ENCODE measurements around the gene SPRYD7. TPM values are rescaled to one million over a fixed set of nuclear protein-coding genes. Genes with fewer than 3 reads are reported as not detected.

Gene SPRYD7
- 5.9 TPM for polyA plus RNA-seq (2013)

DNA sequence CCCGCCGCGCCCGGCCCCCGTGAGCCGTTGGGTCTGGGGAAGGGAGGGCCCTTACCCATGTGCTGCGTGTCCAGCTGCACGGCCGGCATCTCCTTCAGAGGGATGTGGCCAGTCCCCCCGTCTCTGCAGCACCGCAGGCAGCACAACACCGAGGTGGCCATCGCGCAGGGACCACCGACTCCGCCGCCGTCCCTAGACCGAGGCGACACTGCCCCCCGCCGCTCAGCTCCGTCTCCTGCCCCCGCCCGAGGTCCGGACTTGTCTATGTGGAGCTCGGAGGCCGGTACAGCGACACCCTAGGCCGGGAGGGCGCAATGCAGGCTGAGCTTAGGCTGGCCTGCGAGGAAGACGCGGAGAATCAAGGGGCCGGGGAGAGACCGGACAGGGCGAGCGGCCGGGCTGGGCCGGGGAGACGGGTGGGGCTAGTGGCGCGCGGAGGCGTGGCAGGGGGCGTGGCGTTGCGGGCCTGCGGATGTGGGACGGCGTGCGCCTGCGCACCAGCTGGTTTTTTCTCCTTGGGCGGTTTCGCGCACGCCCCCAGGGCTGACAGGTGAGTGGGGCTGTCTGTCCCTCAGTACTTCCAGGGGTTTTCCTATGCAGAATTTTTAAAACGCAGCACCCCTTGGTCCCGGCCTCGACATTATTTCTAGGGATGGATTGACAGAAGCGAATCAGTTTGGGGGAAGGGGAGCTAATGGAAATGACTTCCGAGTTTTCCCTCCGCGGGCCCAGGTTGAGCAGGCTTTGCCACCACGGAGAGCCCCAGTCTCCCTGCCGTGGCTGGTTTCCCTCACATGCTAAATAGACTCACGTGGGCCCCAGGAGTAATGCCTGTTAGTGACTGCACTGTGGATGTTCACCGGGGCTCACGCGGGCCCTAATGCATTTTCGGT lies at the start of gene SPRYD7:
TSS of gene SPRYD7 (minus strand) at position 266 of the 893 bp plus-strand sequence. CDS start at position 161, 105 bp downstream.
- no peaks in the 10 kb centered on the region for H3K36me3 ChIP-seq (ENCODE audit: control insufficient read depth in 4 of 4, insufficient read depth in 4 of 4, low read length in 3 of 4)
- 0% methylated on average over 67 of the region's 71 CpGs for WGBS (ENCODE audit: insufficient coverage)
- peak within 1 kb of the TSS; percentile 77 to 98 (median 92) for H3K4me3 ChIP-seq (ENCODE audit: control insufficient read depth in 1 of 7, extremely low read depth in 1 of 7, insufficient read depth in 4 of 7, low read depth in 2 of 7, low read length in 6 of 7)
- H3K4me1 ChIP-seq (ENCODE audit: control extremely low read depth in 1 of 4, control insufficient read depth in 4 of 4, insufficient read depth in 4 of 4, low read length in 3 of 4): peaks cover 3 to 18% (median 16%) of the 10 kb centered on the region in 4 experiments
- DNase-seq: peak; percentile 98 to 99 (median 99)
- no peaks in the 10 kb centered on the region for H3K9me3 ChIP-seq (ENCODE audit: control extremely low read depth in 1 of 5, control insufficient read depth in 4 of 5, insufficient read depth in 2 of 5, low read depth in 1 of 5, low read length in 4 of 5)
- no peaks in the 10 kb centered on the region for H3K27me3 ChIP-seq (replicated peaks in 2 of 5; ENCODE audit: control insufficient read depth in 4 of 5, insufficient read depth in 5 of 5, low read length in 4 of 5)
- H3K27ac ChIP-seq (ENCODE audit: insufficient read depth in 1 of 2, low read depth in 1 of 2, low read length in 2 of 2, poor library complexity in 1 of 2, severe bottlenecking in 2 of 2): peak within 1 kb of the TSS; percentile 54 to 79
- ChIA-PET POLR2A (interaction anchor here (0.9 to 1.0 kb wide), 2 partner anchors 17 to 61 kb away, joined by 4 to 5 read pairs; partner anchors contain the start of gene TRIM13), CTCF (interaction anchor here (0.6 to 1.4 kb wide), 15 partner anchors 9 to 1141 kb away, joined by 3 to 8 read pairs (median 3); partner anchors contain the start of gene TRIM13)

DNA sequence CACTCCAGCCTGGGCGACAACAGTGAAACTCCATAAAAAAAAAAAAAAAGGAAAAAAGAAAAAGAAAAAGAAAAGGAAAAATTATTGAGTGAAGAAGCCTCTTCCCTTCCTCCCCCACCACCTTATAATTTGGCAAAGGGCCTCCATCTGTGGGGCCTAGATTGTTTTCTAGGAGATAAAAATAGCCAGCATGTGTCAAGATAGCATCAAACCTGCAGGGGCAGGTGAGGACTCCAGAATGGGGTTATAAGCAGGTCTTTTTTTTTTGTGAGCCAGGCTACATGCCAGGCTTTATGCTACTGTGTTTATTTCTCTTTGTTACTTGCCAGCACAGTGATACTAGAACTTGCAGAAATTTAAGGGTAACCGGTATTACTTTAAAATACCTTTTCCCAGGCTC lies 49.0 kb upstream of the SPRYD7 start:
- ChIA-PET CTCF (no interaction called here), POLR2A (interaction anchor here (0.6 kb wide), 1 partner anchor 34 kb away, joined by 7 read pairs; no protein-coding TSS in a partner anchor)
- DNase-seq: no peak
- WGBS (ENCODE audit: insufficient coverage): no CpG with 5 or more reads among the region's 2 CpGs
- Histone ChIP-seq H3K9me3 (ENCODE audit: control extremely low read depth in 1 of 5, control insufficient read depth in 4 of 5, insufficient read depth in 2 of 5, low read depth in 1 of 5, low read length in 4 of 5) (no peaks in the 10 kb centered on the region), H3K4me1 (ENCODE audit: control extremely low read depth in 1 of 4, control insufficient read depth in 4 of 4, insufficient read depth in 4 of 4, low read length in 3 of 4) (peaks cover 0 to 4% (median 2%) of the 10 kb centered on the region in 4 experiments), H3K27me3 (replicated peaks in 2 of 5; ENCODE audit: control insufficient read depth in 4 of 5, insufficient read depth in 5 of 5, low read length in 4 of 5) (no peaks in the 10 kb centered on the region), H3K36me3 (ENCODE audit: control insufficient read depth in 4 of 4, insufficient read depth in 4 of 4, low read length in 3 of 4) (peaks cover 0 to 1% (median 0%) of the 10 kb centered on the region in 4 experiments), H3K4me3 (ENCODE audit: control insufficient read depth in 1 of 7, extremely low read depth in 1 of 7, insufficient read depth in 4 of 7, low read depth in 2 of 7, low read length in 6 of 7) (no peak overlapping the region), H3K27ac (ENCODE audit: insufficient read depth in 1 of 2, low read depth in 1 of 2, low read length in 2 of 2, poor library complexity in 1 of 2, severe bottlenecking in 2 of 2) (no peak overlapping the region)

DNA sequence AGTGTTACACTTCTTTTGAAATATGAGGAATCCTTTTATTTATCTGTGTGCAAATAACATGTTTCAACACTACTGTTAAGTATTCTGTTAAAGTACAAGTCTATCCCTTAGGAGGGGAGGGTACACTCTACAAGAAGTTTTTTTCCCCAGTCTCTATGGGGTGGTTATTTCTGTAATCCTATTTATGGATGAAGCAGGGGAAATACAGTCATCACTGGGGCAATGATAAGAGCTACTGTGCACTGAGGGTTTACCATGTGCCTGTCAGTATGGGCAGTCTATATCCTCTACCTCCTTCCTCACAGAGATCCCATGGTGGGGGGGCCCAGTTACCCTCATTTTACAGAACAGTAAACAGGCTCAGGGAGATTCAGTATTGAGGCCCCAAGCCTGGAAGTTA lies 44.1 kb upstream of the SPRYD7 start:
- CTCF ChIA-PET: interaction anchor here (0.7 to 6.3 kb wide), 4 partner anchors 12 to 1088 kb away, joined by 3 to 36 read pairs (median 4); partner anchors contain the start of gene TRIM13
- Histone ChIP-seq H3K4me3 (ENCODE audit: control insufficient read depth in 1 of 7, extremely low read depth in 1 of 7, insufficient read depth in 4 of 7, low read depth in 2 of 7, low read length in 6 of 7) (no peak overlapping the region), H3K4me1 (ENCODE audit: control extremely low read depth in 1 of 4, control insufficient read depth in 4 of 4, insufficient read depth in 4 of 4, low read length in 3 of 4) (peaks cover 0 to 24% (median 10%) of the 10 kb centered on the region in 4 experiments), H3K9me3 (ENCODE audit: control extremely low read depth in 1 of 5, control insufficient read depth in 4 of 5, insufficient read depth in 2 of 5, low read depth in 1 of 5, low read length in 4 of 5) (no peaks in the 10 kb centered on the region), H3K27me3 (replicated peaks in 2 of 5; ENCODE audit: control insufficient read depth in 4 of 5, insufficient read depth in 5 of 5, low read length in 4 of 5) (no peaks in the 10 kb centered on the region), H3K36me3 (ENCODE audit: control insufficient read depth in 4 of 4, insufficient read depth in 4 of 4, low read length in 3 of 4) (peaks cover 0 to 1% (median 0%) of the 10 kb centered on the region in 4 experiments), H3K27ac (ENCODE audit: insufficient read depth in 1 of 2, low read depth in 1 of 2, low read length in 2 of 2, poor library complexity in 1 of 2, severe bottlenecking in 2 of 2) (no peak overlapping the region)
- POLR2A ChIA-PET: no interaction called here
- peak in 1 of 3 donors; percentile 23 for DNase-seq

DNA sequence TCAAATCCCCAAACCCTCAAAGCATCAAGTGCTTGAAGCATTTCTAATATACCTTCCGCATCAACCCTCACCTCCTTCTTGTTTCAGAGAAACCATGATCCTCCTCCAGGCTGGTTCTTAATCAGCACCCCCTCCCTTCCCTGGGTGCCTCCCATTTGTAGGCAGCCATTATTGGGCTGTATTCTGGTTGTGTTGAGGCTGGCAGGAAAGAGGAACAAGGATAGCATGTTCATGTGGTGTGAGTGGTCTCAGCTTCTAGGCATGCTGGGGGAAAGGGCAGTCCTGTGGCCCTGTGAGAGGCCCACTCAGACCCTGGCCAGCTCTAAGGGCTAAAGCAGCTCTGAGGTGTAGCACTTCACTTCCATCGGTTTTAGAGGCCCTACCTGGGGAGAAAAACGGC lies 41.9 kb upstream of the SPRYD7 start:
- Histone ChIP-seq H3K36me3 (ENCODE audit: control insufficient read depth in 4 of 4, insufficient read depth in 4 of 4, low read length in 3 of 4) (no peaks in the 10 kb centered on the region), H3K9me3 (ENCODE audit: control extremely low read depth in 1 of 5, control insufficient read depth in 4 of 5, insufficient read depth in 2 of 5, low read depth in 1 of 5, low read length in 4 of 5) (no peaks in the 10 kb centered on the region), H3K27ac (ENCODE audit: insufficient read depth in 1 of 2, low read depth in 1 of 2, low read length in 2 of 2, poor library complexity in 1 of 2, severe bottlenecking in 2 of 2) (no peak overlapping the region), H3K4me3 (ENCODE audit: control insufficient read depth in 1 of 7, extremely low read depth in 1 of 7, insufficient read depth in 4 of 7, low read depth in 2 of 7, low read length in 6 of 7) (peak overlapping the region in 1 of 7 experiments; percentile 12), H3K4me1 (ENCODE audit: control extremely low read depth in 1 of 4, control insufficient read depth in 4 of 4, insufficient read depth in 4 of 4, low read length in 3 of 4) (peaks cover 0 to 28% (median 10%) of the 10 kb centered on the region in 4 experiments), H3K27me3 (replicated peaks in 2 of 5; ENCODE audit: control insufficient read depth in 4 of 5, insufficient read depth in 5 of 5, low read length in 4 of 5) (no peaks in the 10 kb centered on the region)
- POLR2A ChIA-PET: interaction anchor here (1.7 kb wide), 1 partner anchor 19 kb away, joined by 7 read pairs; the partner anchor contains the start of gene TRIM13
- DNase-seq: peak in 2 of 3 donors; percentile 16 to 24
- WGBS (ENCODE audit: insufficient coverage): 85% methylated on average over 3 of the region's 3 CpGs
- CTCF ChIA-PET: interaction anchor here (0.6 to 6.3 kb wide), 10 partner anchors 14 to 1094 kb away, joined by 3 to 36 read pairs (median 4); no protein-coding TSS in a partner anchor

- H3K36me3 ChIP-seq (ENCODE audit: control insufficient read depth in 4 of 4, insufficient read depth in 4 of 4, low read length in 3 of 4): no peaks in the 10 kb centered on the region
- WGBS (ENCODE audit: insufficient coverage): 53% methylated on average over 7 of the region's 8 CpGs
- H3K27me3 ChIP-seq (replicated peaks in 2 of 5; ENCODE audit: control insufficient read depth in 4 of 5, insufficient read depth in 5 of 5, low read length in 4 of 5): no peaks in the 10 kb centered on the region
- peak; percentile 81 to 89 (median 84) for DNase-seq
- no peaks in the 10 kb centered on the region for H3K9me3 ChIP-seq (ENCODE audit: control extremely low read depth in 1 of 5, control insufficient read depth in 4 of 5, insufficient read depth in 2 of 5, low read depth in 1 of 5, low read length in 4 of 5)
- ChIA-PET POLR2A (interaction anchor here (1.5 kb wide), 1 partner anchor 151 kb away, joined by 3 read pairs; no protein-coding TSS in a partner anchor), CTCF (interaction anchor here (0.6 to 6.3 kb wide), 26 partner anchors 11 to 1095 kb away, joined by 3 to 36 read pairs (median 4); partner anchors contain the start of genes RNASEH2B and TRIM13)
- no peak overlapping the region for H3K4me3 ChIP-seq (ENCODE audit: control insufficient read depth in 1 of 7, extremely low read depth in 1 of 7, insufficient read depth in 4 of 7, low read depth in 2 of 7, low read length in 6 of 7)
- H3K4me1 ChIP-seq (ENCODE audit: control extremely low read depth in 1 of 4, control insufficient read depth in 4 of 4, insufficient read depth in 4 of 4, low read length in 3 of 4): peaks cover 0 to 28% (median 10%) of the 10 kb centered on the region in 4 experiments
- no peak overlapping the region for H3K27ac ChIP-seq (ENCODE audit: insufficient read depth in 1 of 2, low read depth in 1 of 2, low read length in 2 of 2, poor library complexity in 1 of 2, severe bottlenecking in 2 of 2)
Measured at GRCh38 chr13:49976314-49977258, 40.4 kb upstream of the SPRYD7 start.

GRCh38 chr13:49975826-49976225 lies 39.7 kb upstream of the SPRYD7 start:
- no peak overlapping the region for H3K4me3 ChIP-seq (ENCODE audit: control insufficient read depth in 1 of 7, extremely low read depth in 1 of 7, insufficient read depth in 4 of 7, low read depth in 2 of 7, low read length in 6 of 7)
- no peak for DNase-seq
- H3K9me3 ChIP-seq (ENCODE audit: control extremely low read depth in 1 of 5, control insufficient read depth in 4 of 5, insufficient read depth in 2 of 5, low read depth in 1 of 5, low read length in 4 of 5): no peaks in the 10 kb centered on the region
- WGBS (ENCODE audit: insufficient coverage): no CpG with 5 or more reads among the region's 1 CpG
- H3K4me1 ChIP-seq (ENCODE audit: control extremely low read depth in 1 of 4, control insufficient read depth in 4 of 4, insufficient read depth in 4 of 4, low read length in 3 of 4): peaks cover 0 to 28% (median 10%) of the 10 kb centered on the region in 4 experiments
- no peaks in the 10 kb centered on the region for H3K27me3 ChIP-seq (replicated peaks in 2 of 5; ENCODE audit: control insufficient read depth in 4 of 5, insufficient read depth in 5 of 5, low read length in 4 of 5)
- H3K27ac ChIP-seq (ENCODE audit: insufficient read depth in 1 of 2, low read depth in 1 of 2, low read length in 2 of 2, poor library complexity in 1 of 2, severe bottlenecking in 2 of 2): no peak overlapping the region
- CTCF ChIA-PET: interaction anchor here (0.8 to 6.3 kb wide), 23 partner anchors 8 to 1096 kb away, joined by 3 to 36 read pairs (median 4); partner anchors contain the start of genes RNASEH2B and TRIM13
- POLR2A ChIA-PET: no interaction called here
- H3K36me3 ChIP-seq (ENCODE audit: control insufficient read depth in 4 of 4, insufficient read depth in 4 of 4, low read length in 3 of 4): no peaks in the 10 kb centered on the region
